ENCODE measurements around the gene ZNF597. TPM values are rescaled to one million over a fixed set of nuclear protein-coding genes. Genes with fewer than 3 reads are reported as not detected.

ZNF597 gene
- total RNA-seq, 1 donor = 5.6 TPM

- no peak overlapping the region for H3K4me3 ChIP-seq (ENCODE audit: low read length)
- H3K27me3 ChIP-seq (ENCODE audit: insufficient read depth, low read length) = no peaks in the 10 kb centered on the region
- H3K4me1 ChIP-seq (ENCODE audit: insufficient read depth, low read length) = peaks cover 20% of the 10 kb centered on the region
- H3K9me3 ChIP-seq (ENCODE audit: low read depth, low read length) = no peaks in the 10 kb centered on the region
These were observed 23.9 kb upstream of the ZNF597 start for GRCh38 chr16:3467182-3467581.

- Histone ChIP-seq H3K4me1 (ENCODE audit: insufficient read depth, low read length) (peaks cover 27% of the 10 kb centered on the region), H3K9me3 (ENCODE audit: low read depth, low read length) (no peaks in the 10 kb centered on the region), H3K4me3 (ENCODE audit: low read length) (no peak overlapping the region), H3K27me3 (ENCODE audit: insufficient read depth, low read length) (no peaks in the 10 kb centered on the region)
These were observed 22.7 kb upstream of the ZNF597 start for GRCh38 chr16:3465911-3466584.

GRCh38 chr16:3465301-3465700 is 22.0 kb upstream of the ZNF597 start:
- Histone ChIP-seq H3K27me3 (ENCODE audit: insufficient read depth, low read length) (no peaks in the 10 kb centered on the region), H3K4me1 (ENCODE audit: insufficient read depth, low read length) (peaks cover 34% of the 10 kb centered on the region), H3K4me3 (ENCODE audit: low read length) (no peak overlapping the region), H3K9me3 (ENCODE audit: low read depth, low read length) (no peaks in the 10 kb centered on the region)

- no peaks in the 10 kb centered on the region for H3K9me3 ChIP-seq (ENCODE audit: low read depth, low read length)
- H3K27me3 ChIP-seq (ENCODE audit: insufficient read depth, low read length) = no peaks in the 10 kb centered on the region
- H3K4me1 ChIP-seq (ENCODE audit: insufficient read depth, low read length) = peaks cover 68% of the 10 kb centered on the region
- H3K4me3 ChIP-seq (ENCODE audit: low read length) = no peak overlapping the region
These were observed 17.8 kb upstream of the ZNF597 start for GRCh38 chr16:3461151-3461550.

- no peak overlapping the region for H3K4me3 ChIP-seq (ENCODE audit: low read length)
- H3K9me3 ChIP-seq (ENCODE audit: low read depth, low read length) = no peaks in the 10 kb centered on the region
- no peaks in the 10 kb centered on the region for H3K27me3 ChIP-seq (ENCODE audit: insufficient read depth, low read length)
- H3K4me1 ChIP-seq (ENCODE audit: insufficient read depth, low read length) = peaks cover 71% of the 10 kb centered on the region
These were observed 17.3 kb upstream of the ZNF597 start for GRCh38 chr16:3460585-3460984.

- Histone ChIP-seq H3K4me3 (ENCODE audit: low read length) (no peak overlapping the region), H3K4me1 (ENCODE audit: insufficient read depth, low read length) (peaks cover 71% of the 10 kb centered on the region), H3K27me3 (ENCODE audit: insufficient read depth, low read length) (no peaks in the 10 kb centered on the region), H3K9me3 (ENCODE audit: low read depth, low read length) (no peaks in the 10 kb centered on the region)
These were observed 16.8 kb upstream of the ZNF597 start for GRCh38 chr16:3460121-3460520.

- Histone ChIP-seq H3K27me3 (ENCODE audit: insufficient read depth, low read length) (no peaks in the 10 kb centered on the region), H3K9me3 (ENCODE audit: low read depth, low read length) (no peaks in the 10 kb centered on the region), H3K4me1 (ENCODE audit: insufficient read depth, low read length) (peaks cover 68% of the 10 kb centered on the region), H3K4me3 (ENCODE audit: low read length) (no peak overlapping the region)
These were observed 16.2 kb upstream of the ZNF597 start for GRCh38 chr16:3459401-3460090.

GRCh38 chr16:3458852-3459361 is 15.6 kb upstream of the ZNF597 start:
- Histone ChIP-seq H3K27me3 (ENCODE audit: insufficient read depth, low read length) (no peaks in the 10 kb centered on the region), H3K4me3 (ENCODE audit: low read length) (peak overlapping the region; percentile 79), H3K4me1 (ENCODE audit: insufficient read depth, low read length) (peaks cover 61% of the 10 kb centered on the region), H3K9me3 (ENCODE audit: low read depth, low read length) (no peaks in the 10 kb centered on the region)

GRCh38 chr16:3458278-3458851 is 15.1 kb upstream of the ZNF597 start:
- H3K27me3 ChIP-seq (ENCODE audit: insufficient read depth, low read length) = no peaks in the 10 kb centered on the region
- H3K4me1 ChIP-seq (ENCODE audit: insufficient read depth, low read length) = peaks cover 56% of the 10 kb centered on the region
- H3K9me3 ChIP-seq (ENCODE audit: low read depth, low read length) = no peaks in the 10 kb centered on the region
- H3K4me3 ChIP-seq (ENCODE audit: low read length) = peak overlapping the region; percentile 79

GRCh38 chr16:3457434-3458252 is 14.3 kb upstream of the ZNF597 start:
- H3K4me3 ChIP-seq (ENCODE audit: low read length) = peak overlapping the region; percentile 79
- H3K9me3 ChIP-seq (ENCODE audit: low read depth, low read length) = no peaks in the 10 kb centered on the region
- H3K27me3 ChIP-seq (ENCODE audit: insufficient read depth, low read length) = no peaks in the 10 kb centered on the region
- peaks cover 52% of the 10 kb centered on the region for H3K4me1 ChIP-seq (ENCODE audit: insufficient read depth, low read length)

- Histone ChIP-seq H3K9me3 (ENCODE audit: low read depth, low read length) (no peaks in the 10 kb centered on the region), H3K4me1 (ENCODE audit: insufficient read depth, low read length) (peaks cover 36% of the 10 kb centered on the region), H3K4me3 (ENCODE audit: low read length) (no peak overlapping the region), H3K27me3 (ENCODE audit: insufficient read depth, low read length) (no peaks in the 10 kb centered on the region)
These were observed 11.4 kb upstream of the ZNF597 start for GRCh38 chr16:3454631-3455147.

- H3K27me3 ChIP-seq (ENCODE audit: insufficient read depth, low read length) = no peaks in the 10 kb centered on the region
- H3K4me3 ChIP-seq (ENCODE audit: low read length) = no peak overlapping the region
- peaks cover 30% of the 10 kb centered on the region for H3K4me1 ChIP-seq (ENCODE audit: insufficient read depth, low read length)
- H3K9me3 ChIP-seq (ENCODE audit: low read depth, low read length) = no peaks in the 10 kb centered on the region
These were observed 10.8 kb upstream of the ZNF597 start for GRCh38 chr16:3454093-3454492.

GRCh38 chr16:3444032-3444388 is 706 bp upstream of the ZNF597 start:
- Histone ChIP-seq H3K4me1 (ENCODE audit: insufficient read depth, low read length) (peaks cover 9% of the 10 kb centered on the region), H3K27me3 (ENCODE audit: insufficient read depth, low read length) (no peaks in the 10 kb centered on the region), H3K9me3 (ENCODE audit: low read depth, low read length) (peaks cover 10% of the 10 kb centered on the region), H3K4me3 (ENCODE audit: low read length) (peak overlapping the region; percentile 64)

- no peak overlapping the region for H3K4me3 ChIP-seq (ENCODE audit: low read length)
- H3K4me1 ChIP-seq (ENCODE audit: insufficient read depth, low read length) = peaks cover 6% of the 10 kb centered on the region
- peaks cover 12% of the 10 kb centered on the region for H3K27me3 ChIP-seq (ENCODE audit: insufficient read depth, low read length)
- peaks cover 11% of the 10 kb centered on the region for H3K9me3 ChIP-seq (ENCODE audit: low read depth, low read length)
These were observed 3.7 kb downstream of the ZNF597 start for GRCh38 chr16:3439637-3440036.

GRCh38 chr16:3434373-3434772 is 8.9 kb downstream of the ZNF597 start:
- Histone ChIP-seq H3K4me3 (ENCODE audit: low read length) (no peak overlapping the region), H3K4me1 (ENCODE audit: insufficient read depth, low read length) (peaks cover 7% of the 10 kb centered on the region), H3K9me3 (ENCODE audit: low read depth, low read length) (peaks cover 5% of the 10 kb centered on the region)

More at GRCh38 chr16:3434373-3434772, 8.9 kb downstream of the ZNF597 start:
- H3K27me3 ChIP-seq (ENCODE audit: insufficient read depth, low read length) = peaks cover 12% of the 10 kb centered on the region

All from mononuclear cell (primary cell).